Measurements from ENCODE around the gene SLC7A11.

SLC7A11 gene

GRCh38 chr4:138204507-138204906 is 37.6 kb downstream of the SLC7A11 start:
- no peak for DNase-seq

- no peak for DNase-seq
Measured at GRCh38 chr4:138202686-138203085, 39.5 kb downstream of the SLC7A11 start.

GRCh38 chr4:138200236-138200590 is 41.9 kb downstream of the SLC7A11 start:
- DNase-seq: no peak

- DNase-seq: no peak
Measured at GRCh38 chr4:138199568-138200235, 42.4 kb downstream of the SLC7A11 start.

GRCh38 chr4:138196153-138196552 is 46.0 kb downstream of the SLC7A11 start:
- no peak for DNase-seq

- no peak for DNase-seq
Measured at GRCh38 chr4:138193963-138194362, 48.2 kb downstream of the SLC7A11 start.

- peak; percentile 16 for DNase-seq
Measured at GRCh38 chr4:138192113-138192512, 50.0 kb downstream of the SLC7A11 start.

GRCh38 chr4:138190452-138190858 is 51.7 kb downstream of the SLC7A11 start:
- peak; percentile 90 for DNase-seq

- peak; percentile 53 for DNase-seq
Measured at GRCh38 chr4:138189206-138189605, 52.9 kb downstream of the SLC7A11 start.

- peak; percentile 60 for DNase-seq
Measured at GRCh38 chr4:138188406-138189084, 53.6 kb downstream of the SLC7A11 start.

- DNase-seq: no peak
Measured at GRCh38 chr4:138185859-138186645, 56.1 kb downstream of the SLC7A11 start.

GRCh38 chr4:138184886-138185285 is 57.3 kb downstream of the SLC7A11 start:
- peak; percentile 31 for DNase-seq

GRCh38 chr4:138182838-138183426 is 59.2 kb downstream of the SLC7A11 start:
- peak; percentile 65 for DNase-seq

GRCh38 chr4:138181287-138181686 is 60.9 kb downstream of the SLC7A11 start:
- no peak for DNase-seq

GRCh38 chr4:138178566-138178965 is 63.6 kb downstream of the SLC7A11 start:
- no peak for DNase-seq

- DNase-seq: no peak
Measured at GRCh38 chr4:138177278-138177968, 64.7 kb downstream of the SLC7A11 start.

- DNase-seq: no peak
Measured at GRCh38 chr4:138174981-138175794, 67.0 kb downstream of the SLC7A11 start.

GRCh38 chr4:138164208-138164607 is 77.9 kb downstream of the SLC7A11 start:
- DNase-seq: no peak

GRCh38 chr4:138163171-138163570 is 79.0 kb downstream of the SLC7A11 start:
- DNase-seq: no peak

GRCh38 chr4:138162259-138162658 is 79.9 kb downstream of the SLC7A11 start:
- DNase-seq: no peak

GRCh38 chr4:138161351-138161750 is 80.8 kb downstream of the SLC7A11 start:
- no peak for DNase-seq

GRCh38 chr4:138158746-138159297 is 83.3 kb downstream of the SLC7A11 start:
- DNase-seq: no peak

All from inflammatory macrophage treated with lipopolysaccharide for 4 hours (primary cell).